ENCODE data around the gene CELF4. TPM values are rescaled to one million over a fixed set of nuclear protein-coding genes. Genes with fewer than 3 reads are reported as not detected.

CELF4 gene
- total RNA-seq, 2 donors from 2014 or later = 0.22 to 3.9 TPM

DNA sequence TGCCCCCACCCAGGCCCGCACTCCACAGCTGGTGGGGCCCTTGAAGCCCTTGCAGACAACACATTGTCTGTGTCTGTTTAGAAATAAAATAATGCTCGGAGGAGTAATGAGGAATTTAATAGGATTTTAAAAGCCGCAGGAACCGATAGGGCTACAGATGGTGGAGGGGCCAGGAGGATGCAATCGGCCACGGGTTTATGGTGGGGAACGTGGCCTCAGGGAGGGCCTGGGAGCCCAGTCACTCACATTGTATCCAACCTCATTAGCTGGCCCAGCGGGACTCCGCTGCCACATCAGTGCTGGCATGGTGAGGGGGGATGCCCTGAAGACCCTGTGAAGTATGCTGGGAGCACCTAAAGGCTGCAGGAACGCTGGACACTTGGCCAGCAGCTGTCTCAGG lies 252.0 kb downstream of the CELF4 start:
- no peak for TF ChIP-seq CTCF (IDR thresholded peaks at IDR 0.05)
- no peak for DNase-seq (ENCODE audit: low spot score)
- H3K27ac ChIP-seq = no peak overlapping the region
- H3K36me3 ChIP-seq = no peaks in the 10 kb centered on the region
- no peaks in the 10 kb centered on the region for H3K9me3 ChIP-seq
- no peaks in the 10 kb centered on the region for H3K27me3 ChIP-seq
- H3K4me1 ChIP-seq = no peaks in the 10 kb centered on the region
- no peak overlapping the region for H3K4me3 ChIP-seq

GRCh38 chr18:37309861-37310260 lies 255.7 kb downstream of the CELF4 start:
- Histone ChIP-seq H3K36me3 (no peaks in the 10 kb centered on the region), H3K9me3 (no peaks in the 10 kb centered on the region), H3K27ac (no peak overlapping the region), H3K4me3 (no peak overlapping the region), H3K27me3 (no peaks in the 10 kb centered on the region), H3K4me1 (no peaks in the 10 kb centered on the region)
- no peak for TF ChIP-seq CTCF (IDR thresholded peaks at IDR 0.05)
- no peak for DNase-seq (ENCODE audit: low spot score)

DNA sequence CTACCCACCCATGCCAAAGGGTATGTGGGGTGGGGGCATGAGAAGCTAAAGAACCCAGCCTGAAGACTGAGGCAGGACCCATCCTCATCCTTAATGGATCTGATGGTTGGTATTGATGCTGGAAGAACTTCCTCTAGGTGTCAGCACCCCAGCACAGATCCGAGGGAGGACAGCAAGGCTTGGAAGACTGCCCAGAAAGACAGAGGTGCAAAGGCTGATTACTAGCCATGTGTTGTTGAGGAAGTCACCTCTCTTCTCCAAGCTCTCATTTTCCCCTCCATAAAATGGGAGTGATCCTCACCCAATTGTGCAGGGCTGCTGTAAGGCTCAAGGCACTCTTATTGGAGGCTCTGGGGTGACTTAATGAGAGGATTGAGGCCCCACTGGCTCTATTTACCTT lies 256.5 kb downstream of the CELF4 start:
- no peak for TF ChIP-seq CTCF (IDR thresholded peaks at IDR 0.05)
- Histone ChIP-seq H3K27ac (no peak overlapping the region), H3K27me3 (no peaks in the 10 kb centered on the region), H3K9me3 (no peaks in the 10 kb centered on the region), H3K36me3 (no peaks in the 10 kb centered on the region), H3K4me1 (no peaks in the 10 kb centered on the region), H3K4me3 (no peak overlapping the region)
- no peak for DNase-seq (ENCODE audit: low spot score)

- Histone ChIP-seq H3K36me3 (no peaks in the 10 kb centered on the region), H3K27me3 (no peaks in the 10 kb centered on the region)
Observed at GRCh38 chr18:37307181-37307580, 258.4 kb downstream of the CELF4 start.

DNA sequence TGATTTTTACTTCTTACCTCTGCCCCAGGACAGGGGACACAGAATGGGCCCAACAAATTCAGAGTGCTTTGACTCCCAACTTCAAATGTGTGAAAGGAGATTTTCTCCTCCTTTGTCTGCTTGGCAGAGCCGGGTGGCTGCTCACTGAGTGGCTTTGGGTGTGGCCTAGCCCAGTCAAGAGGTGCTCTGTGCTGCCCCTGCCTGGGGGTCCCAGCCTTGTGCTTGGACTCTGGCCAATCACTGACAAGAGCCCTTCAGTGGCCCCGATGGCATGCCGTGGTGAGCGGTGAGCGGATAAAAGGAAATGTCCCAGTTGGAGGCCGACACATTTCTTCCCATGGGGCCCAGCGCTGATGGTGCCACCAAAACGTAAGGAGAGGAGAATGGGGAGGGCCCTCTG lies 259.2 kb downstream of the CELF4 start:
- H3K36me3 ChIP-seq = no peaks in the 10 kb centered on the region
- H3K27ac ChIP-seq = no peak overlapping the region
- H3K4me3 ChIP-seq = no peak overlapping the region
- no peaks in the 10 kb centered on the region for H3K4me1 ChIP-seq
- no peak for TF ChIP-seq CTCF (IDR thresholded peaks at IDR 0.05)
- no peaks in the 10 kb centered on the region for H3K27me3 ChIP-seq
- no peak for DNase-seq (ENCODE audit: low spot score)
- H3K9me3 ChIP-seq = no peaks in the 10 kb centered on the region

More at GRCh38 chr18:37307181-37307580, 258.4 kb downstream of the CELF4 start:
- H3K27ac ChIP-seq = no peak overlapping the region
- H3K4me1 ChIP-seq = no peaks in the 10 kb centered on the region
- TF ChIP-seq CTCF (IDR thresholded peaks at IDR 0.05) = no peak
- DNase-seq (ENCODE audit: low spot score) = no peak
- no peaks in the 10 kb centered on the region for H3K9me3 ChIP-seq
- no peak overlapping the region for H3K4me3 ChIP-seq

- TF ChIP-seq CTCF (IDR thresholded peaks at IDR 0.05) = no peak
- Histone ChIP-seq H3K4me3 (no peak overlapping the region), H3K27me3 (no peaks in the 10 kb centered on the region), H3K4me1 (peaks cover 0 to under 1% of the 10 kb centered on the region in 2 donors), H3K9me3 (no peaks in the 10 kb centered on the region), H3K27ac (no peak overlapping the region), H3K36me3 (no peaks in the 10 kb centered on the region)
- DNase-seq (ENCODE audit: low spot score) = no peak
Observed at GRCh38 chr18:37305066-37305465, 260.5 kb downstream of the CELF4 start.

All from right atrium auricular region (tissue), 2 donors.